Measurements from ENCODE around the gene RCAN3. TPM values are rescaled to one million over a fixed set of nuclear protein-coding genes. Genes with fewer than 3 reads are reported as not detected.

RCAN3 gene
- total and polyA plus RNA-seq, 2 donors from 2014 or later = 3.5 to 27.1 TPM

GRCh38 chr1:24501371-24502064 is 1.1 kb upstream of the RCAN3 start:
- intact Hi-C loops (cut with DNase I) = no loop called here
- Histone ChIP-seq H3K36me3 (ENCODE audit: control insufficient read depth in 2 of 3, insufficient read depth in 3 of 3, low read length in 3 of 3) (no peaks in the 10 kb centered on the region), H3K4me3 (ENCODE audit: low read length in 3 of 3) (peak overlapping the region; percentile 65 to 70 (median 67)), H3K4me1 (ENCODE audit: control insufficient read depth in 2 of 3, insufficient read depth in 2 of 3, low read depth in 1 of 3, low read length in 3 of 3) (peaks cover 0 to 6% (median 0%) of the 10 kb centered on the region in 3 donors), H3K27ac (ENCODE audit: low read depth in 2 of 2, low read length in 2 of 2) (peak overlapping the region in 1 of 2 donors; percentile 60), H3K27me3 (ENCODE audit: control insufficient read depth, insufficient read depth, low read length) (no peaks in the 10 kb centered on the region), H3K9ac (ENCODE audit: low read length in 3 of 3) (peak overlapping the region in 2 of 3 donors; percentile 8 to 22), H3K9me3 (ENCODE audit: control insufficient read depth in 2 of 3, insufficient read depth in 1 of 3, low read length in 3 of 3) (no peaks in the 10 kb centered on the region)
- peak in 1 of 5 donors; percentile 23 for DNase-seq
- FAIRE-seq = no peak
- TF ChIP-seq CTCF (IDR thresholded peaks at IDR 0.05; ENCODE audit: borderline replicate concordance, extremely low read depth, insufficient read depth) = no peak

- peak overlapping the region; percentile 65 to 70 (median 67) for H3K4me3 ChIP-seq (ENCODE audit: low read length in 3 of 3)
- no peaks in the 10 kb centered on the region for H3K36me3 ChIP-seq (ENCODE audit: control insufficient read depth in 2 of 3, insufficient read depth in 3 of 3, low read length in 3 of 3)
- intact Hi-C loops (cut with DNase I) = no loop called here
- no peaks in the 10 kb centered on the region for H3K27me3 ChIP-seq (ENCODE audit: control insufficient read depth, insufficient read depth, low read length)
- peaks cover 0 to 6% (median 0%) of the 10 kb centered on the region in 3 donors for H3K4me1 ChIP-seq (ENCODE audit: control insufficient read depth in 2 of 3, insufficient read depth in 2 of 3, low read depth in 1 of 3, low read length in 3 of 3)
- peak overlapping the region; percentile 49 to 60 for H3K27ac ChIP-seq (ENCODE audit: low read depth in 2 of 2, low read length in 2 of 2)
- DNase-seq (peak; percentile 72 to 92 (median 78)), FAIRE-seq (no peak)
- peak overlapping the region; percentile 34 to 80 (median 57) for H3K9ac ChIP-seq (ENCODE audit: low read length in 3 of 3)
- TF ChIP-seq CTCF (IDR thresholded peaks at IDR 0.05; ENCODE audit: borderline replicate concordance, extremely low read depth, insufficient read depth) = no peak
- no peaks in the 10 kb centered on the region for H3K9me3 ChIP-seq (ENCODE audit: control insufficient read depth in 2 of 3, insufficient read depth in 1 of 3, low read length in 3 of 3)
Observed at GRCh38 chr1:24502065-24502708, 449 bp upstream of the RCAN3 start.

- no peaks in the 10 kb centered on the region for H3K27me3 ChIP-seq (ENCODE audit: control insufficient read depth, insufficient read depth, low read length)
- DNase-seq (peak in 1 of 5 donors; percentile 55), FAIRE-seq (no peak)
- intact Hi-C loops (cut with DNase I) = no loop called here
- TF ChIP-seq CTCF (IDR thresholded peaks at IDR 0.05; ENCODE audit: borderline replicate concordance, extremely low read depth, insufficient read depth) = no peak
- peak overlapping the region; percentile 40 to 64 (median 56) for H3K4me3 ChIP-seq (ENCODE audit: low read length in 3 of 3)
- H3K4me1 ChIP-seq (ENCODE audit: control insufficient read depth in 2 of 3, insufficient read depth in 2 of 3, low read depth in 1 of 3, low read length in 3 of 3) = peaks cover 0 to 6% (median 0%) of the 10 kb centered on the region in 3 donors
- H3K36me3 ChIP-seq (ENCODE audit: control insufficient read depth in 2 of 3, insufficient read depth in 3 of 3, low read length in 3 of 3) = no peaks in the 10 kb centered on the region
- peak overlapping the region in 2 of 3 donors; percentile 34 to 65 for H3K9ac ChIP-seq (ENCODE audit: low read length in 3 of 3)
- no peaks in the 10 kb centered on the region for H3K9me3 ChIP-seq (ENCODE audit: control insufficient read depth in 2 of 3, insufficient read depth in 1 of 3, low read length in 3 of 3)
- no peak overlapping the region for H3K27ac ChIP-seq (ENCODE audit: low read depth in 2 of 2, low read length in 2 of 2)
Observed at GRCh38 chr1:24503059-24503751, 569 bp downstream of the RCAN3 start.
